Panc1 (cell line): ENCODE results near the gene MDN1. TPM values are rescaled to one million over a fixed set of nuclear protein-coding genes. Genes with fewer than 3 reads are reported as not detected.

Experiments
- ATAC-seq: fragments of 200-7000 bp; cut with Tn5 transposase; 2 replicates; pipeline ENCODE4 v1.9.1; 2020; ENCODE audit warnings: mild to moderate bottlenecking, moderate library complexity
- BruUV-seq: library from RNA; stranded (reverse); fragments of 400-500 nt; replicated peaks from 2 replicates; lab custom pipeline; 2021; lab: Mats Ljungman, UMichigan
- CTCF ChIA-PET: fragments of 300-600 bp; sonication (Branson Sonifier 250); formaldehyde crosslinking; loops from one replicate; lab custom pipeline; 2022; ENCODE audit warnings: antibody characterized with exemption; lab: Charles Lee
- POLR2A ChIA-PET: fragments of 300-600 bp; sonication (Branson Sonifier 250); formaldehyde crosslinking; loops from one replicate; lab custom pipeline; 2022; ENCODE audit warnings: antibody characterized with exemption; lab: Charles Lee
- DNase-seq: peaks from one replicate; pipeline ENCODE4 v3.0.0-alpha.2; 2010; ENCODE audit warnings: low read depth, low spot score
- H3K27ac ChIP-seq: 2 replicates; pipeline ENCODE4 v1.5.1; 2011; ENCODE audit warnings: mild to moderate bottlenecking, low read length, inconsistent platforms
- H3K27me3 ChIP-seq: fragments of 200-500 bp; sonication (Bioruptor generic); 2 replicates; pipeline ENCODE4 v1.6.0; 2014; ENCODE audit warnings: low read length, inconsistent platforms; ENCODE audit not compliant: control insufficient read depth, insufficient read depth
- H3K36me3 ChIP-seq: fragments of 200-500 bp; sonication (Bioruptor generic); 2 replicates; pipeline ENCODE4 v1.5.1; 2014; ENCODE audit warnings: inconsistent platforms, mild to moderate bottlenecking, low read length, moderate library complexity; ENCODE audit not compliant: control insufficient read depth, insufficient read depth
- H3K4me1 ChIP-seq: 2 replicates; pipeline ENCODE4 v1.5.1; 2011; ENCODE audit warnings: inconsistent platforms, mild to moderate bottlenecking, low read length, moderate library complexity; ENCODE audit not compliant: control insufficient read depth, insufficient read depth
- H3K4me3 ChIP-seq, 2 experiments: 2 replicates each; pipeline ENCODE4 v1.5.1; 2011 to 2012; ENCODE audit warnings: low read depth in 2 of 2, low read length in 2 of 2, mild to moderate bottlenecking in 2 of 2, inconsistent platforms in 1 of 2, moderate library complexity in 1 of 2
- H3K9me3 ChIP-seq: fragments of 200-500 bp; sonication (Bioruptor generic); 2 replicates; pipeline ENCODE4 v1.5.1; 2014; ENCODE audit warnings: low read depth, mild to moderate bottlenecking, inconsistent platforms, low read length, moderate library complexity; ENCODE audit not compliant: control insufficient read depth, insufficient read depth
- POLR2AphosphoS5 ChIP-seq: IDR thresholded peaks from 2 replicates; pipeline ENCODE4 v1.6.1; 2012; ENCODE audit warnings: mild to moderate bottlenecking, low read depth, low read length, moderate library complexity
- SIN3A ChIP-seq: IDR thresholded peaks from 2 replicates; pipeline ENCODE4 v1.6.1; 2012; ENCODE audit warnings: low read depth, mild to moderate bottlenecking, low read length, moderate library complexity, borderline replicate concordance; ENCODE audit not compliant: insufficient read depth
- TCF7L2 ChIP-seq: IDR thresholded peaks from 2 replicates; pipeline ENCODE4 v1.6.1; 2011; ENCODE audit warnings: mild to moderate bottlenecking, low read depth, low read length, inconsistent platforms
- in situ Hi-C: cut with HindIII; loops from 2 replicates; pipeline ENCODE4 v1.10.0; 2016; ENCODE audit warnings: low sequenced_read_pairs, low pct_unique_long_range_greater_than_20kb
- intact Hi-C: fragments of 100-400 bp; cut with micrococcal nuclease; formaldehyde crosslinking; loops from one replicate; pipeline ENCODE4 v1.10.0; 2022; ENCODE audit not compliant: unreplicated experiment
- total RNA-seq: library from RNA; stranded (reverse); gene quantifications from one replicate; pipeline ENCODE4 v1.2.1, GENCODE V29; 2021; ENCODE audit not compliant: unreplicated experiment
- TF ChIP-seq, protein P1 (sequence below), 2 experiments: IDR thresholded peaks; 2 replicates each; pipeline ENCODE4 v1.6.1; 2011 to 2012; ENCODE audit warnings: low read depth in 2 of 2, control low read depth in 1 of 2, low read length in 1 of 2, mild to moderate bottlenecking in 1 of 2, moderate library complexity in 1 of 2; ENCODE audit not compliant: insufficient read depth in 1 of 2
- TF ChIP-seq, protein P2 (sequence below): fragments of 450-650 bp; IDR thresholded peaks from 2 replicates; pipeline ENCODE4 v1.5.1; 2017; ENCODE audit warnings: mild to moderate bottlenecking

Gene MDN1
- total RNA-seq, 1 experiment from 2014 or later, result 47.8 TPM

DNA sequence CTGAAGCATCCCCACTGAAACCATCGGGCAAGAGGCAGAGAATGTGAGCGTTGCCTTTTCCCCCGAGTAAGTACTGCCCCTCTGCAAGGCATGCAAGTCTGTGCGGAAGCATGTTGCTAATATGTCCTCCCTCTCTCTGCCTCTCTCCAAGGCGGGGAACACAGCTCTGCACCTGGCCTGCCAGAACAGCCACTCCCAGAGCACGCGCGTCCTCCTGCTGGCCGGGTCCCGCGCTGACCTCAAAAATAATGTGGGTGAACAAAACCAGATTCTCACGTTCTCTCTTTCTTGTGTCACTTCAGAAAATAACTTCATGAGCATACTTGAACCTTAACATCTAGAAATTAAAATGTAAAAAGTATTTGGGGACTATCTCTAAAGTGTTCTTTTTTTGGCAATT is 207.5 kb downstream of the MDN1 start:
- TF ChIP-seq, protein P1, sequence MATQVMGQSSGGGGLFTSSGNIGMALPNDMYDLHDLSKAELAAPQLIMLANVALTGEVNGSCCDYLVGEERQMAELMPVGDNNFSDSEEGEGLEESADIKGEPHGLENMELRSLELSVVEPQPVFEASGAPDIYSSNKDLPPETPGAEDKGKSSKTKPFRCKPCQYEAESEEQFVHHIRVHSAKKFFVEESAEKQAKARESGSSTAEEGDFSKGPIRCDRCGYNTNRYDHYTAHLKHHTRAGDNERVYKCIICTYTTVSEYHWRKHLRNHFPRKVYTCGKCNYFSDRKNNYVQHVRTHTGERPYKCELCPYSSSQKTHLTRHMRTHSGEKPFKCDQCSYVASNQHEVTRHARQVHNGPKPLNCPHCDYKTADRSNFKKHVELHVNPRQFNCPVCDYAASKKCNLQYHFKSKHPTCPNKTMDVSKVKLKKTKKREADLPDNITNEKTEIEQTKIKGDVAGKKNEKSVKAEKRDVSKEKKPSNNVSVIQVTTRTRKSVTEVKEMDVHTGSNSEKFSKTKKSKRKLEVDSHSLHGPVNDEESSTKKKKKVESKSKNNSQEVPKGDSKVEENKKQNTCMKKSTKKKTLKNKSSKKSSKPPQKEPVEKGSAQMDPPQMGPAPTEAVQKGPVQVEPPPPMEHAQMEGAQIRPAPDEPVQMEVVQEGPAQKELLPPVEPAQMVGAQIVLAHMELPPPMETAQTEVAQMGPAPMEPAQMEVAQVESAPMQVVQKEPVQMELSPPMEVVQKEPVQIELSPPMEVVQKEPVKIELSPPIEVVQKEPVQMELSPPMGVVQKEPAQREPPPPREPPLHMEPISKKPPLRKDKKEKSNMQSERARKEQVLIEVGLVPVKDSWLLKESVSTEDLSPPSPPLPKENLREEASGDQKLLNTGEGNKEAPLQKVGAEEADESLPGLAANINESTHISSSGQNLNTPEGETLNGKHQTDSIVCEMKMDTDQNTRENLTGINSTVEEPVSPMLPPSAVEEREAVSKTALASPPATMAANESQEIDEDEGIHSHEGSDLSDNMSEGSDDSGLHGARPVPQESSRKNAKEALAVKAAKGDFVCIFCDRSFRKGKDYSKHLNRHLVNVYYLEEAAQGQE (IDR thresholded peaks at IDR 0.05; ENCODE audit: insufficient read depth in 1 of 2, low read depth in 2 of 2, low read length in 1 of 2), result no peak
- TF ChIP-seq, protein P2, sequence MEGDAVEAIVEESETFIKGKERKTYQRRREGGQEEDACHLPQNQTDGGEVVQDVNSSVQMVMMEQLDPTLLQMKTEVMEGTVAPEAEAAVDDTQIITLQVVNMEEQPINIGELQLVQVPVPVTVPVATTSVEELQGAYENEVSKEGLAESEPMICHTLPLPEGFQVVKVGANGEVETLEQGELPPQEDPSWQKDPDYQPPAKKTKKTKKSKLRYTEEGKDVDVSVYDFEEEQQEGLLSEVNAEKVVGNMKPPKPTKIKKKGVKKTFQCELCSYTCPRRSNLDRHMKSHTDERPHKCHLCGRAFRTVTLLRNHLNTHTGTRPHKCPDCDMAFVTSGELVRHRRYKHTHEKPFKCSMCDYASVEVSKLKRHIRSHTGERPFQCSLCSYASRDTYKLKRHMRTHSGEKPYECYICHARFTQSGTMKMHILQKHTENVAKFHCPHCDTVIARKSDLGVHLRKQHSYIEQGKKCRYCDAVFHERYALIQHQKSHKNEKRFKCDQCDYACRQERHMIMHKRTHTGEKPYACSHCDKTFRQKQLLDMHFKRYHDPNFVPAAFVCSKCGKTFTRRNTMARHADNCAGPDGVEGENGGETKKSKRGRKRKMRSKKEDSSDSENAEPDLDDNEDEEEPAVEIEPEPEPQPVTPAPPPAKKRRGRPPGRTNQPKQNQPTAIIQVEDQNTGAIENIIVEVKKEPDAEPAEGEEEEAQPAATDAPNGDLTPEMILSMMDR, result no peak
- TF ChIP-seq POLR2AphosphoS5, result no peak
- no peak for TF ChIP-seq SIN3A
- no peak for TF ChIP-seq TCF7L2
- Histone ChIP-seq H3K27me3 (no peaks in the 10 kb centered on the region), H3K4me3 (no peak overlapping the region), H3K27ac (no peak overlapping the region), H3K9me3 (no peaks in the 10 kb centered on the region), H3K4me1 (no peaks in the 10 kb centered on the region), H3K36me3 (no peaks in the 10 kb centered on the region; the same call in 1 of the 2 replicates)
- in situ Hi-C loops, result no loop called here
- no peak for DNase-seq
- ATAC-seq, result no peak
- no TSS peak for BruUV-seq
- POLR2A ChIA-PET, result no interaction called here
- intact Hi-C loops, result no loop called here
- CTCF ChIA-PET, result no interaction called here

DNA sequence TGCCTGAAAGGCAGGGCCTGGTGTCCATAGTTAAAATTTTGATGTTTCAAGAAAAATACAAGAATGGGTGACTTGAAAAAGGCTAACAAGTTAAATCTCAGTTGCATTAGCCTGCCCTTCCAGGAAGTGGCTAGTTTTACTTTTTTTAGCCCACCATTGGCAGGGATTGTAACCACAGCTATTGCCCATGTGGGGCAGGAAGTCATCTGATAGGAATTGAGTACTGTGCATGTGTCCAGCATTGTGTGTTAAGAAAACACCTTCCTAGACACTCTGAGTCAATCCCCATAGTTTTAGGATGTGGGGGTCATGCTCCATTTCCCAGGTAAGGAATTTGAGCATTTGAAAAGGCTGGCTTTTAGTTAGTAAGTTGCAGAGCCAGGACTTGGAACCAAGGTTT is 207.9 kb downstream of the MDN1 start:
- Histone ChIP-seq H3K4me1 (no peaks in the 10 kb centered on the region), H3K4me3 (no peak overlapping the region), H3K9me3 (no peaks in the 10 kb centered on the region), H3K36me3 (no peaks in the 10 kb centered on the region; the same call in 1 of the 2 replicates), H3K27ac (no peak overlapping the region), H3K27me3 (no peaks in the 10 kb centered on the region)
- TF ChIP-seq TCF7L2 (no peak), SIN3A (no peak), POLR2AphosphoS5 (no peak)
- TF ChIP-seq, protein P2, result no peak
- TF ChIP-seq, protein P1 (IDR thresholded peaks at IDR 0.05; ENCODE audit: insufficient read depth in 1 of 2, low read depth in 2 of 2, low read length in 1 of 2), result no peak
- DNase-seq, result no peak
- in situ Hi-C loops, result no loop called here
- intact Hi-C loops, result no loop called here
- ChIA-PET CTCF (interaction anchor here (0.7 kb wide), 1 partner anchor 629 kb away, joined by 5 read pairs; no protein-coding TSS in a partner anchor), POLR2A (no interaction called here)
- no TSS peak for BruUV-seq
- no peak for ATAC-seq
